HL-60 (cell line): ENCODE measurements around the gene RABGAP1L.

Experiments used
- DNase-seq, 2 experiments: peaks; one replicate each; pipeline ENCODE4 v3.0.0-alpha.2; 2010 to 2020; ENCODE audit warnings: low read depth in 1 of 2, low spot score in 1 of 2
- H3K27ac ChIP-seq: fragments of 250-450 bp; sonication (Bioruptor Pico); replicated peaks from 2 replicates; pipeline ENCODE4 v1.5.1; 2020; ENCODE audit warnings: mild to moderate bottlenecking, moderate library complexity
- H3K27me3 ChIP-seq: fragments of 250-450 bp; sonication (Bioruptor Pico); 2 replicates; pipeline ENCODE4 v1.5.1; 2021; ENCODE audit warnings: mild to moderate bottlenecking, moderate library complexity; ENCODE audit not compliant: insufficient read depth, poor library complexity, severe bottlenecking
- H3K4me3 ChIP-seq: replicated peaks from 2 replicates; pipeline ENCODE4 v1.5.1; 2011; ENCODE audit warnings: mild to moderate bottlenecking, control low read depth, low read length; ENCODE audit not compliant: insufficient read depth
- CTCF ChIP-seq: IDR thresholded peaks from one replicate; pipeline ENCODE4 v1.5.1; 2011; ENCODE audit warnings: low read length, control low read depth, inconsistent platforms; ENCODE audit not compliant: insufficient read depth
- GABPA ChIP-seq: IDR thresholded peaks from 2 replicates; pipeline ENCODE4 v1.6.1; 2012; ENCODE audit warnings: low read depth
- POLR2AphosphoS5 ChIP-seq: IDR thresholded peaks from 2 replicates; pipeline ENCODE4 v1.6.1; 2012; ENCODE audit warnings: low read depth
- REST ChIP-seq: IDR thresholded peaks from 2 replicates; pipeline ENCODE4 v1.6.1; 2012; ENCODE audit warnings: low read depth; ENCODE audit not compliant: insufficient replicate concordance
- SPI1 ChIP-seq: IDR thresholded peaks from 2 replicates; pipeline ENCODE4 v1.6.1; 2012; ENCODE audit warnings: low read depth, mild to moderate bottlenecking, borderline replicate concordance

RABGAP1L gene

GRCh38 chr1:174720618-174721017 is 561.3 kb downstream of the RABGAP1L start:
- Histone ChIP-seq H3K4me3 (no peak overlapping the region), H3K27ac (no peak overlapping the region), H3K27me3 (no peaks in the 10 kb centered on the region)
- no peak for TF ChIP-seq REST
- TF ChIP-seq GABPA, result no peak
- TF ChIP-seq SPI1, result no peak
- no peak for TF ChIP-seq POLR2AphosphoS5
- no peak for TF ChIP-seq CTCF
- no peak for DNase-seq

GRCh38 chr1:174721246-174721645 is 561.9 kb downstream of the RABGAP1L start:
- Histone ChIP-seq H3K4me3 (no peak overlapping the region), H3K27me3 (no peaks in the 10 kb centered on the region), H3K27ac (no peak overlapping the region)
- no peak for DNase-seq
- TF ChIP-seq POLR2AphosphoS5, result no peak
- no peak for TF ChIP-seq CTCF
- no peak for TF ChIP-seq REST
- no peak for TF ChIP-seq GABPA
- no peak for TF ChIP-seq SPI1

- H3K27me3 ChIP-seq, result no peaks in the 10 kb centered on the region
Measured at GRCh38 chr1:174723816-174724215, 564.5 kb downstream of the RABGAP1L start.

More at GRCh38 chr1:174723816-174724215, 564.5 kb downstream of the RABGAP1L start:
- H3K4me3 ChIP-seq, result no peak overlapping the region
- DNase-seq, result no peak
- TF ChIP-seq REST, result no peak
- no peak for TF ChIP-seq SPI1
- no peak for TF ChIP-seq GABPA
- TF ChIP-seq POLR2AphosphoS5, result no peak
- TF ChIP-seq CTCF, result no peak
- no peak overlapping the region for H3K27ac ChIP-seq
